ENCODE measurements around the gene DNAJB8.

DNAJB8 gene

DNA sequence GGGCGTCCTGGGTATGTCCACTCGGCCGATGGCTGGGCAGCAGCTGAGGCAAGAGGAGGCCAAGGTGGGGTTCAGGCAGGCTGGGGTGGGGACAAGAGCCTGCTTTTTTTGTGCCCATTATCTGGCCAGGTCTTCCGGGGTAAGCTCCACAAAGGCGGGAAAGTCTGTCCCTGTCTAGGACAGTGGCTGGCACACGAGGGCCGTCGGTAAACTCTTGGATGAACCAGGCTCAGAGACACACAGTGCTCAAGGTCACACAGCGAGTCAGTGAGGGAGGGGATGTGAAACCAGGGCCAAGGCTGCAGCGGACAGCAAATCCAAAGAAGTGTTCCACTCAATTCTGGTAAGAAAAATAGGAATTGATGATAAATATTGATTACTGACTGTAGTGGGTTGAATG is 2.9 kb downstream of the DNAJB8 start:
- DNase-seq (ENCODE audit: low spot score) = no peak

- no peak for DNase-seq (ENCODE audit: low spot score)
Measured at GRCh38 chr3:128463354-128463753, 3.3 kb downstream of the DNAJB8 start.

DNA sequence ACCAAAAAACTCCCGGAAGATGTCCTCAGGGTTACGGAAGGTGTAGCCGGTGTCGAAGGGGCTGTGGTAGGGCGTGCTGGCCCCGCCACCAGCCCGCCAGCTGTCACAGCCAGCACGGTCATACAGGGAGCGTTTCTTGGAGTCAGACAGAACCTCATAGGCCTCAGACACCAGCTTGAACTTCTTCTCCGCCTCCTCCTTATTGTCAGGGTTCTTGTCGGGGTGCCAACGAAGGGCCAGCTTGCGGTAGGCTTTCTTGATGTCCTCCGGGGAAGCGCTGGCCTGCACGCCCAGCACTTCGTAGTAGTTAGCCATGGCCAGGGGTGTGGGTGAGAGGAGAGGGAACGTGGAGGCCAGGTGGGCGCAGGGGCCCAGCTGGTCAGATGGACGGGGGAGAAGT is 3.8 kb downstream of the DNAJB8 start:
- DNase-seq (ENCODE audit: low spot score) = no peak

- DNase-seq (ENCODE audit: low spot score) = no peak
Measured at GRCh38 chr3:128462341-128462910, 4.3 kb downstream of the DNAJB8 start.

- DNase-seq (ENCODE audit: low spot score) = no peak
Measured at GRCh38 chr3:128461731-128462130, 5.0 kb downstream of the DNAJB8 start.

- no peak for DNase-seq (ENCODE audit: low spot score)
Measured at GRCh38 chr3:128459461-128459820, 7.2 kb downstream of the DNAJB8 start.

- DNase-seq (ENCODE audit: low spot score) = no peak
Measured at GRCh38 chr3:128458746-128459460, 7.8 kb downstream of the DNAJB8 start.

DNA sequence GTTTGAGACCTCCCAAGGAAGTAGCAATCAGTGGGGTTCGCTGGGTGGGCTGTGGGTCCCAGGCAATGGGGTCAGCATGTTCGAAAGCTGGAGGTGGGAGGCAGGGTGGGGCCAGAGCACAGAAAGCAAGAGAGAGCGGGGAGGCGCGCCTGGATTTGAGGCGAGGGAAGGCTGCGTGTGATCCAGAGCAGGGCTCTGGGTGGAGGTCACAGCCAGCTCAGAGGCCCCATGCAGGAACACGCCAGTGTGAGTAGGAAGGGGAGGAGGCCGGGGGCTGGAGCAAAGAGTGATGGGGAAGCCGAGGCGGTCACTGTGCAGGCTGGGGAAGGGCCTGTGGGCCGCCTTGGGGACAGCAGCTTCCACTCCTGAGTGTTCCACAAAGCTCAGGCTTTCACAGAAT is 8.8 kb downstream of the DNAJB8 start:
- no peak for DNase-seq (ENCODE audit: low spot score)

DNA sequence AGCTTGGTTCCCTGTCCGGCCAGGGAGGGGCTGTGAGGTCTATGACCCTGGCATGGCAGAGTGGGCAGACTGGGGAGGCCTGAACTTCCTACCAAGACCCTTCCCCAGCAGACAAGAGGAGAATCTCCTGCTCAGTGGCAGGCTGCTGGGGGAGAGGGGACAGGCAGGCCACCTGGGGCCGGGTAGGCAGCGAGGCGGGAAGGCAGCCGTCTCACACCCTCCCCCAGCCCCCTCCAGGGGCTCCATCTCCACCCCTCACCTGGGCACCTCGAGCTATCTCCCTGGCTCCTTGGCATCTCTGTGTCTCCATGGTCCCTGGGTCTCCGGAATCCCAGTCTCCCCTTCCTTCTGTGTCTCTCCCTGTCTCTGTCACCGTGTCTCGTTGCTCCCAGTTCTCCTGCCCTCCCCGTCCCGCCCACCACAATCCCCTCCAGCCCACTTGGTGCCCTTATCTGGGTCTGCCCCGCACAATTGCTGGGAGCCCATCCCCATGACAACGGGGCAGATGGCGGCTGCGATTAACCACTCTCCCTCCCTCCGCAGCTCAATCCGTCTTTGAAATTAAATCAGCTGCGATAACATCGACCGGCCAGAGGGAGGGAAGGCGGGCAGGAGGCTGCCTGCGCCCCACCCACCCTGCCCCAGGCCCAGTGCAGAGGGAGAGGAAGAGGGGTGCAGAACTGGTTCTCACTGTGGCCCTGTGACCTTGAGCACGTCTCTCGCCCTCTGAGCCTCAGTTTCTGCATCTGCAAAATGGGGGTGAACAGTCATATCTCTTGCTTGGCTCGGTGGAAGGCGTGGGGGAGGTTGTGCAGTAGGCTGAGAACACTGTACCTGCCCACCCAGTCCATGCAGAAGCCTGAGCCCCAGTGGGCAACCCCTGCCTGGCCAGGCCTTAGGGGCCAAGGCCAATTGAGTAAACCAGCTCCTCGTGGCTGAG is 9.6 kb downstream of the DNAJB8 start:
- no peak for DNase-seq (ENCODE audit: low spot score)

- DNase-seq (ENCODE audit: low spot score) = no peak
Measured at GRCh38 chr3:128455786-128456748, 10.6 kb downstream of the DNAJB8 start.

GRCh38 chr3:128455116-128455515 is 11.6 kb downstream of the DNAJB8 start:
- DNase-seq (ENCODE audit: low spot score) = no peak

DNA sequence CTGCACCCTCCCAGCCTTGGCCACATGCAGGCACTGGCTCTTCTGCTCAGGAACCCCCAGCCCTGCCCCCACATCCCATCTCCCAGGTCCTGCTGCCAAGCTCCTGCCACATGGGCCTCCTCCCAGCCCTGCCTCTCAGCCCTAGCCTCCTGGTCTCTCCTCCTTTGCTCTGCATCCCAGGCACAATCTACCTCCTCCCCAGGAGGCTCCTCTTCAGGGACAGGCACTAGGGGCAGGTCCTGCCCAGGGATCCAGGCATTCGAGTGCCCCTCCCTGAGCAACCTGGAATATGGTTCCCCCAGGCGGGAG is 12.4 kb downstream of the DNAJB8 start:
- DNase-seq (ENCODE audit: low spot score) = no peak

DNA sequence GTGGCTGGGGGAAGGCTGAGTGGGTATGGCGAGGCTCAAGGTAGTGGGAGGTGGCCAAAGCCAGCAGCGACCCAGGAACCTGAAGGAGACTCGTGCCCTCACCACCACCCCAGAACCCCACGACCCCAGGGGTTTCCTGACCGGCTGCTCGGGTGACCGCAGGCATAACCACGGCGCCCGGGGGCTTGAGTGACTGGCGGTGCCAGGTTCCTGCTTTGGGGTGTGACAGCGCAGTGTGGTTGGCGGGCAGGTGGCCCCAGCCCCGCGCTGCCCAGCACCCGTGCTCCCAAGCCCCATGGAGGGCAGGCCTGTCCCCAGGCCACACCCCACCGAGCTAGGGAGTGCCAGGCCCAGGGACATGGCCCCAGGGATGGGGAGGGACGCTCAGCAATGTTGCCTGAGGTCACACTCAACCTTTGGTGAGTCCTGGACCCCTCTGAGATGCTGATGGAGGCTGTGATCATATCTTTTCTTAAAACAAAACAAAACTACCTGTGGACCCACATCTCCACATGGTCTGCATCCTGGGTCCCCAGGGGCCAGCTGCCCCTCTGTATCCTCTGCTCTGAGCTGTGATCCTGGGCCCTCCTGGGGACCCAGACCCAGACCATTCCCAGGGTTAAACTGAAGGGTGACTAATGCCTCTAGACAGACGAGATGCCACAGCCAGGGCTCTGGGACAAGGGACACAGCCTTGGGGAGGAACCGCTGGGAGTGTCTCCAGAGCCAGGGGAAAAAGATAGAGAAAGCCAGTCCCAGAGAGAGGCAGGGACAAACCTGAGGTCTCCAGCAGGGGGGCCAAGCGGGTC is 13.0 kb downstream of the DNAJB8 start:
- no peak for DNase-seq (ENCODE audit: low spot score)

DNA sequence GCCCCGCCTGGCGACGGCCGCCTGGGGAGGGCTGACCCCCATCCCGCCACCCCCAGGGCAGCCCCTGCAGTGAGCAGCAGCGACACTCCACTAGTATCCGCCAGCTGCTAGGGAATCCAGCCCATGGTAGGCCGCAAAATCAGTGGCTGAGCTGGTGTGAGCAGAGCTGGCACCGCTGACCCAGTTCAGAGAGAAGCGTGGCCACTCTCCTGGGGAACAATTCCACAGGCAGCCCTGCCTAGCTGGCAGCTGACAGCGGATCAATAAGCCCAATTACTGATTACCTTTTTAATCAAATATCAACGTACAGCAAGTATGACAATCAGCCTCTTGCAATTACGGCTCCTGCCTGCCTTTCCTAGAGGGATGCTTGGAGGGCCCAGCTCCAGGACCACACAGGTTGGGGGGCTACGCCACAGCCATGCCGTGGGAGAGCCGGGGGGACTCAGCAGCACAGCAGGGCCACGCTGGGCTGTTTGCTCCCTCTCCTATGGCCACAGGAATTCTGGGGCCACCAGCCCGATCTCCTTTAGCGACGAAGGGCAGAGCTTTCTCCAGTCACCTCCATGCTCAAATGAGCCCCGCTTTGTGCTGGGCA is 13.9 kb downstream of the DNAJB8 start:
- no peak for DNase-seq (ENCODE audit: low spot score)

DNA sequence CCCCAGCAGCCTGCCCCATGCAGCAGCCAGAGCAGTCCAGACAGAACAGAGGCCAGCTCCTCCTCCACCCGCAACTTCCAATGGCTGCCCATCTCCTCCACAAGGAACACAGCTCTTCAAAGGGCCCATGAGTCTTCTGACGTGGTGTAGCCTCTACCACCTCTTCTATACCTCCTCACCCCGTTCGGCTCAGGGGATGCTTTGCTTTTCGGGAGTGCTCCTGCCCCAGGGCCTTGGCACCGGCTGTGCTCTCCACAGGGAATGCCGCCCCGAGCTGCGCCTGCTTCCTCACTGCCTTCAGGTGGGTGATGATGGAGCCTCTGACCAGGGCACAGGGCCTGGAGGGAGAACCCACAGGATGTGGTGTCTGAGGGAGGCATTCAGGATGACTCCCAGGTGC is 14.6 kb downstream of the DNAJB8 start:
- DNase-seq (ENCODE audit: low spot score) = no peak

DNA sequence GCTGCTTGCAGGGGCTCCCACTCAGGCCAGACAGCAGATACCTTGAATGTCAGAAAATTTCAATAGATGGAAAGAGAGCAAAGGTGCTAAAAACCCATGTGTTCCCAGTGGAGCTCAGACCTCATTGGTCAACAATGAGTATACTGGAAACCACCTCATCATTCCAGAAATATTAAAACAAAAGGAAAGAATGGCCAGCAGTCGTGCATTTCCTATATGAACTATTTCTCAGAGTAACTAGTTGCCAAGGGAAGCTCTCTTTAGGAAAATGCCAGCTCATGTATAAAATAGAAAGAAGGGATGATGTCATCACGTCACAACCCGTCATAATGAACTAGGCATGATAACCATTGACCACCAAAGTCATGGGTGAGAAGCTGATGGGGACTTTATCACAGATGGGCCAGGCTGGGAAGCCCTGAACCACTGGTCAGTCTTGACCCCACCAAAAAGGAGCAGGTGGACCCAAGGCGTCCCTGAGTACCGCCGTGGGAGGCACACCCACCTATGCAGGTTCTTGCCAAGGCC is 17.5 kb downstream of the DNAJB8 start:
- DNase-seq (ENCODE audit: low spot score) = no peak

- DNase-seq (ENCODE audit: low spot score) = peak; percentile 20
Measured at GRCh38 chr3:128448491-128448890, 18.2 kb downstream of the DNAJB8 start.

DNA sequence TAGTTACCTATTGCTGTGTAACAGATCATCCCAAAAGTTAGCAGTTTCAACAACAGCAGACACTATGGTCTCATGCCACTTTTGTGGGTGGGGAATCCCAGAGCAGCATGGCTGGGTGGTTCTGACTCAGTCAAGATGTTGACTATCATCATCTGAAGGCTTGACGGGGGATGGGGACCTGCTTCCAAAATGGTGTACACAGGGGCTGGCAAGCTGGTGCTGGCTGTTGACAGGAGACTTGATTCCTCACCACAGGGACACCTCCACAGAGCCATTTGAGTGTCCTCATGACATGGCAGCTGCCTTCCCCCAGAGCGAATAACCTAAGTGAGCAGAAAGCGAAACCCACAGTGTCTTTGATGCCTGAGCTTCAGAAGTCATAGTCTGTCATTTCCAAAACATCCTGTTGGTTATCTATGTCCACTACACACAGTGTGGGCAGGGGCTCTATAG is 19.1 kb downstream of the DNAJB8 start:
- peak; percentile 2 for DNase-seq (ENCODE audit: low spot score)

DNA sequence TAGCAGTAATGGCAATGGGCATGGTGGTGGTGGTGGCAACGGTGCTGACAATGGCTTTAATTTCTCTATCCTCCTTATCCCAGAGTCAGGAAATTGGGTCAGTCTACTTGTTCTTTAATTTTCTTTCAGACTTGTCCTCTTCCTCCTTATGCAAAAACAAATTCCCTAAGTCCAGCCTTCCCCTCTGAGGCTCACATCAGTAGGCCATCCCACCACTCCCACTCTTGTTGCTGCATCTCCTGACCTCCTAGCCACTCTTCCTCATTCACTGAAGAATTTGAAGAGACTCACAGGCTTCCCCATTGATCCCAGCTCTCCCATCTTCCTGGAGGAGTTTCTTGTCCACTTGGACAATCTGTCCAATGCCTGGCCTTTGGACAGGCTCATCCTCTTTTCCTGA is 19.9 kb downstream of the DNAJB8 start:
- no peak for DNase-seq (ENCODE audit: low spot score)

DNA sequence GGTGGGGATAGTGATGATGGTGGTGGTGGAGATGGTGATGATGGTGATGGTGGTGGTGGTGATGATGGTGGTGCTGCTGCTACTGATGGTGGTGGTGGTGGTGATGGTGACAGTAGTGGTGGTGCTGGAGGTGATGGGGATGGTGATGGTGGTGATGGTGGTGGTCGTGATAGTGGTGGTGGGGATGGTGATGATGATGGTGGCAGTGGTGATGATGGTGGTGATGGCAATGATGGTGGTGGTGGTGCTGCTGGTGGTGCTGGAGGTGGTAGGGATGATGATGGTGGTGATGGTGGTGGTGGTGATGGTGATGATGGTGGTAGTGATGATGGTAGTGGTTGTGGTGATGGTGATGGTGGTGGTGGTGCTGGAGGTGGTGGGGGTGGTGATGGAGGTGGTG is 21.3 kb downstream of the DNAJB8 start:
- no peak for DNase-seq (ENCODE audit: low spot score)
